ENCODE measurements around the gene MAP4K4.

Gene MAP4K4

DNA sequence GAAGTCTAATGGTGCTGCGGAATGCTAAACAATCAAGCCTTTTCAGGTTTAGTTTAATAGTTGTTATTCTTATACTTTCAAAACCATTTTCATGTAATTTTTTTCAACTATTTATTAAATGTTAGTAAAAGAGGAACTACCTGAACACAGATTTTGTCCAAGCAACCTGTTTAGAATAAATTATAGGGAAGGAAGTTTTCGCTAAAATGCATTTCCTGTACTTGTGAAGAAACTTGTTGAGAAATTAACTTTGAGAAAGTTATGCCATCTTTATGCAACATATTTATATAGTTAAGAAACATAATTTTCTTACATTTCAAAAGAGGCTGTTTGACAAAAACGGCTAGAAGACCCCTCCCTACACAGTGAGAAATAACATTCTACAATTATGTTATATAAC, 16.6 kb downstream of the MAP4K4 start:
- Histone ChIP-seq H3K9me3 (ENCODE audit: insufficient read depth, low read length) (no peaks in the 10 kb centered on the region), H3K27me3 (ENCODE audit: low read length) (no peaks in the 10 kb centered on the region), H3K36me3 (ENCODE audit: low read length) (no peaks in the 10 kb centered on the region), H4K20me1 (ENCODE audit: low read depth, low read length) (no peaks in the 10 kb centered on the region), H3K4me2 (ENCODE audit: low read depth, low read length, poor library complexity, severe bottlenecking) (peak overlapping the region; percentile 94), H3K27ac (ENCODE audit: low read depth, low read length) (peak overlapping the region; percentile 98), H3F3A (ENCODE audit: insufficient read depth) (peaks cover 68% of the 10 kb centered on the region), H3K9ac (ENCODE audit: low read length) (peak overlapping the region; percentile 47), H3K4me3 (ENCODE audit: insufficient read depth, low read length, poor library complexity, severe bottlenecking) (peak overlapping the region; percentile 27), H2AFZ (ENCODE audit: low read depth, low read length, severe bottlenecking) (no peak overlapping the region), H3K9me2 (replicated peaks; ENCODE audit: insufficient read depth, low read length) (no peaks in the 10 kb centered on the region), H3K79me2 (ENCODE audit: insufficient read depth, low read length) (peaks cover 84% of the 10 kb centered on the region)
- TF ChIP-seq EZH2phosphoT487 (conservative IDR thresholded peaks at IDR 0.05; ENCODE audit: low read length), result no peak
- TF ChIP-seq, protein P1, sequence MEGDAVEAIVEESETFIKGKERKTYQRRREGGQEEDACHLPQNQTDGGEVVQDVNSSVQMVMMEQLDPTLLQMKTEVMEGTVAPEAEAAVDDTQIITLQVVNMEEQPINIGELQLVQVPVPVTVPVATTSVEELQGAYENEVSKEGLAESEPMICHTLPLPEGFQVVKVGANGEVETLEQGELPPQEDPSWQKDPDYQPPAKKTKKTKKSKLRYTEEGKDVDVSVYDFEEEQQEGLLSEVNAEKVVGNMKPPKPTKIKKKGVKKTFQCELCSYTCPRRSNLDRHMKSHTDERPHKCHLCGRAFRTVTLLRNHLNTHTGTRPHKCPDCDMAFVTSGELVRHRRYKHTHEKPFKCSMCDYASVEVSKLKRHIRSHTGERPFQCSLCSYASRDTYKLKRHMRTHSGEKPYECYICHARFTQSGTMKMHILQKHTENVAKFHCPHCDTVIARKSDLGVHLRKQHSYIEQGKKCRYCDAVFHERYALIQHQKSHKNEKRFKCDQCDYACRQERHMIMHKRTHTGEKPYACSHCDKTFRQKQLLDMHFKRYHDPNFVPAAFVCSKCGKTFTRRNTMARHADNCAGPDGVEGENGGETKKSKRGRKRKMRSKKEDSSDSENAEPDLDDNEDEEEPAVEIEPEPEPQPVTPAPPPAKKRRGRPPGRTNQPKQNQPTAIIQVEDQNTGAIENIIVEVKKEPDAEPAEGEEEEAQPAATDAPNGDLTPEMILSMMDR (IDR thresholded peaks at IDR 0.05; ENCODE audit: insufficient read depth, low read length, poor library complexity, severe bottlenecking), result no peak

DNA sequence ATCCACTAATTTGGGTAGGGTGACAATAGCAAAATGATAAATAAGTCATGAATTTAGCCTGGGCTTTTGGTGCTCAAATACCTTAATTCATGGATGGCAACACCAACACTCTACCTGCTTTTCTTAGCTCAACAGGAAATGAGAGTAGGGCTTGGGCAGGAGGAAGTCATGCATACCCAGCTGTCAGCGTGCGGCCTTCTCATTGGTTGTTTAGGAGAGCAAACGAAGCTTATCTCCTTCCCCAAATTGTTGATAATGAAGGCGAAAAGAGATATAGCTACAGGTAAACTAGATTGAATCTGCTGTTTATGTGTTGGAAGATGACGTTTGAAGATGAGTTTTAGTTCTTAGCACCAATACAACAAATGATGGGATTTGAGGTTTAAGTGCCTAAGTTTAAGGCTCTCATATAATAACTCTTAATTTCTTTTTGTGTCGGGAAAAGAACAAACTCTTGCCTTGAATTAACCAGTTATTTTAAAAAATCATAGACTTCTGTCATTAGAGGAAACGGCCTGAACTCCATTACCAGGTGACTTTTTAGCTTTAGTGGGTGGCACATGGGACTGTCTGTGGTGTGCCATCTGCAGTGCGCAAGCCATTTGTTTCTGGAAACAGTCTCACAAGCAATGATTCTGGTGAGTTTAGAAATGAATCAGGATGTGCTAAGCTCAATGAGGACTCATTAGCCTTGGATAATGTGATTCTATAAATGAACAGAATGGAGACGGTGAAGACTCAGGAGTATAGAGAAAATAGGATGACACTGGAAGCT, 19.8 kb downstream of the MAP4K4 start:
- Histone ChIP-seq H3K27me3 (ENCODE audit: low read length) (no peaks in the 10 kb centered on the region), H4K20me1 (ENCODE audit: low read depth, low read length) (no peaks in the 10 kb centered on the region), H3K9me2 (replicated peaks; ENCODE audit: insufficient read depth, low read length) (no peaks in the 10 kb centered on the region), H3K27ac (ENCODE audit: low read depth, low read length) (peak overlapping the region; percentile 98), H2AFZ (ENCODE audit: low read depth, low read length, severe bottlenecking) (no peak overlapping the region), H3K9ac (ENCODE audit: low read length) (peak overlapping the region; percentile 53), H3K9me3 (ENCODE audit: insufficient read depth, low read length) (no peaks in the 10 kb centered on the region), H3K36me3 (ENCODE audit: low read length) (no peaks in the 10 kb centered on the region), H3K4me2 (ENCODE audit: low read depth, low read length, poor library complexity, severe bottlenecking) (peak overlapping the region; percentile 94), H3F3A (ENCODE audit: insufficient read depth) (peaks cover 68% of the 10 kb centered on the region), H3K4me3 (ENCODE audit: insufficient read depth, low read length, poor library complexity, severe bottlenecking) (peak overlapping the region; percentile 42), H3K79me2 (ENCODE audit: insufficient read depth, low read length) (peaks cover 84% of the 10 kb centered on the region)
- TF ChIP-seq, protein P1 (IDR thresholded peaks at IDR 0.05; ENCODE audit: insufficient read depth, low read length, poor library complexity, severe bottlenecking), result no peak
- TF ChIP-seq EZH2phosphoT487 (conservative IDR thresholded peaks at IDR 0.05; ENCODE audit: low read length), result no peak

DNA sequence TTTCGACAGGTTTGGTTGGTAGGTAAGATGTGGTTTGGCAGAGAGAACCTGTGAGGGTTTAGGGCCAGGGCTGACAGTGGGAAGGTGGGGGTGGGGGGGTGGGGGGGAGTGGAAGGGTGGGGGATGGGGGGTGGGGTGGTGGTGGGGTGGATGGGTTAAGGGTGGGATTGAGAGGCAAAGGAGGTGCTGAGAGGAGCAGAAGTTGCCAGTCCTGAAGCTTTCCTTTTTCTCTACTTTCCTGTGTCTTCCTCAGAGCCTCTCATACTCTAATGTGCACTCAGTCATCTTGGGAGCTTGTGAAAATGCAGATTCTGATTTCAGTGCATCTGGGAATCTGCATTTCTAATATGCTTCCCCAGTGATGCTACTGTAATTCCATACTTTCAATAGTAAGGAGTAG, 21.0 kb downstream of the MAP4K4 start:
- H3K9me3 ChIP-seq (ENCODE audit: insufficient read depth, low read length), result no peaks in the 10 kb centered on the region
- H3K27me3 ChIP-seq (ENCODE audit: low read length), result no peaks in the 10 kb centered on the region
- H3K9me2 ChIP-seq (replicated peaks; ENCODE audit: insufficient read depth, low read length), result no peaks in the 10 kb centered on the region
- H3K4me3 ChIP-seq (ENCODE audit: insufficient read depth, low read length, poor library complexity, severe bottlenecking), result peak overlapping the region; percentile 24
- H2AFZ ChIP-seq (ENCODE audit: low read depth, low read length, severe bottlenecking), result no peak overlapping the region
- H4K20me1 ChIP-seq (ENCODE audit: low read depth, low read length), result no peaks in the 10 kb centered on the region
- H3K79me2 ChIP-seq (ENCODE audit: insufficient read depth, low read length), result peaks cover 84% of the 10 kb centered on the region
- peak overlapping the region; percentile 94 for H3K4me2 ChIP-seq (ENCODE audit: low read depth, low read length, poor library complexity, severe bottlenecking)
- H3K27ac ChIP-seq (ENCODE audit: low read depth, low read length), result peak overlapping the region; percentile 98
- peak overlapping the region; percentile 54 for H3K9ac ChIP-seq (ENCODE audit: low read length)
- TF ChIP-seq, protein P1 (IDR thresholded peaks at IDR 0.05; ENCODE audit: insufficient read depth, low read length, poor library complexity, severe bottlenecking), result no peak
- no peak for TF ChIP-seq EZH2phosphoT487 (conservative IDR thresholded peaks at IDR 0.05; ENCODE audit: low read length)
- H3F3A ChIP-seq (ENCODE audit: insufficient read depth), result peaks cover 77% of the 10 kb centered on the region
- H3K36me3 ChIP-seq (ENCODE audit: low read length), result no peaks in the 10 kb centered on the region
